IMR-90 (cell line): ENCODE results near the gene IL36G. TPM values are rescaled to one million over a fixed set of nuclear protein-coding genes. Genes with fewer than 3 reads are reported as not detected.

ENCODE experiments used
- ATAC-seq: fragments of 200-7000 bp; cut with Tn5 transposase; 2 replicates; pipeline ENCODE4 v1.9.1; 2020; ENCODE audit warnings: low read depth, mild to moderate bottlenecking, moderate library complexity
- BruUV-seq: library from RNA; stranded (reverse); fragments of 400-500 nt; replicated peaks from 2 replicates; lab custom pipeline; 2021; lab: Mats Ljungman, UMichigan
- CTCF ChIA-PET: fragments of 300-600 bp; formaldehyde crosslinking; extraction: SDS; loops from one replicate; lab custom pipeline; 2021; ENCODE audit warnings: antibody characterized with exemption; lab: Yijun Ruan, JAX
- POLR2A ChIA-PET: fragments of 300-600 bp; sonication (Branson Sonifier 250); formaldehyde crosslinking; loops from one replicate; lab custom pipeline; 2022; ENCODE audit warnings: antibody characterized with exemption; ENCODE audit not compliant: unreplicated experiment; lab: Charles Lee
- DNase-seq: peaks from one replicate; pipeline ENCODE4 v3.0.0; 2013
- H2AFZ ChIP-seq: replicated peaks from 2 replicates; pipeline ENCODE3; 2013; ENCODE audit warnings: low read length, mild to moderate bottlenecking; ENCODE audit not compliant: poor library complexity
- H2AK5ac ChIP-seq: 2 replicates; pipeline ENCODE4 v1.6.1; 2013; ENCODE audit warnings: low read depth, low read length, inconsistent platforms
- H2AK9ac ChIP-seq: replicated peaks from 2 replicates; pipeline ENCODE3; 2013; ENCODE audit warnings: mild to moderate bottlenecking, low read depth, low read length, moderate library complexity; ENCODE audit not compliant: poor library complexity
- H2BK120ac ChIP-seq: 2 replicates; pipeline ENCODE4 v1.6.1; 2013; ENCODE audit warnings: low read depth, low read length, inconsistent platforms
- H2BK15ac ChIP-seq: 3 replicates; pipeline ENCODE4 v1.6.1; 2013; ENCODE audit warnings: low read depth, low read length, inconsistent platforms
- H2BK20ac ChIP-seq: 2 replicates; pipeline ENCODE4 v1.6.1; 2013; ENCODE audit warnings: low read depth, mild to moderate bottlenecking, inconsistent platforms, low read length, moderate library complexity
- H2BK5ac ChIP-seq: 2 replicates; pipeline ENCODE4 v1.6.1; 2013; ENCODE audit warnings: mild to moderate bottlenecking, low read depth, low read length, inconsistent platforms; ENCODE audit not compliant: poor library complexity, severe bottlenecking
- H3K14ac ChIP-seq: replicated peaks from 2 replicates; pipeline ENCODE4 v1.6.1; 2013; ENCODE audit warnings: low read depth, low read length, inconsistent platforms
- H3K18ac ChIP-seq: 2 replicates; pipeline ENCODE4 v1.6.1; 2013; ENCODE audit warnings: low read depth, low read length, control low read depth
- H3K23ac ChIP-seq: 2 replicates; pipeline ENCODE4 v1.6.1; 2013; ENCODE audit warnings: low read depth, low read length, inconsistent platforms
- H3K27ac ChIP-seq: 2 replicates; pipeline ENCODE4 v1.5.1; 2013; ENCODE audit warnings: mild to moderate bottlenecking, control low read depth, low read length; ENCODE audit not compliant: insufficient read depth
- H3K27me3 ChIP-seq: 2 replicates; pipeline ENCODE4 v1.6.1; 2013; ENCODE audit warnings: low read length; ENCODE audit not compliant: control insufficient read depth, insufficient read depth
- H3K36me3 ChIP-seq: 2 replicates; pipeline ENCODE4 v1.6.1; 2013; ENCODE audit warnings: low read length, mixed read lengths; ENCODE audit not compliant: control insufficient read depth, insufficient read depth
- H3K4ac ChIP-seq: 2 replicates; pipeline ENCODE4 v1.6.1; 2013; ENCODE audit warnings: low read depth, low read length, inconsistent platforms
- H3K4me1 ChIP-seq: 2 replicates; pipeline ENCODE4 v1.6.1; 2013; ENCODE audit warnings: low read length, mixed read lengths; ENCODE audit not compliant: control insufficient read depth, insufficient read depth
- H3K4me2 ChIP-seq: 2 replicates; pipeline ENCODE4 v1.6.1; 2013; ENCODE audit warnings: low read depth, mild to moderate bottlenecking, control low read depth, low read length, moderate library complexity
- H3K4me3 ChIP-seq: 2 replicates; pipeline ENCODE4 v1.5.1; 2013; ENCODE audit warnings: low read depth, mild to moderate bottlenecking, control low read depth, low read length, moderate library complexity; ENCODE audit not compliant: insufficient read depth
- H3K56ac ChIP-seq: 2 replicates; pipeline ENCODE4 v1.6.1; 2013; ENCODE audit warnings: low read length, inconsistent platforms; ENCODE audit not compliant: insufficient read depth; ENCODE audit errors: extremely low read depth
- H3K79me1 ChIP-seq, 2 experiments: 2 replicates each; pipeline ENCODE4 v1.6.1; 2013; ENCODE audit warnings: low read length in 2 of 2, inconsistent platforms in 1 of 2, low read depth in 1 of 2
- H3K9ac ChIP-seq: 2 replicates; pipeline ENCODE4 v1.6.1; 2013; ENCODE audit warnings: low read depth, low read length, control low read depth
- H3K9me1 ChIP-seq: 2 replicates; pipeline ENCODE4 v1.6.1; 2013; ENCODE audit warnings: low read length, inconsistent platforms; ENCODE audit not compliant: insufficient read depth
- H3K9me3 ChIP-seq: 2 replicates; pipeline ENCODE4 v1.6.1; 2013; ENCODE audit warnings: low read length; ENCODE audit not compliant: control insufficient read depth, insufficient read depth
- H4K20me1 ChIP-seq: 2 replicates; pipeline ENCODE4 v1.6.1; 2013; ENCODE audit warnings: low read length, inconsistent platforms; ENCODE audit not compliant: insufficient read depth
- H4K5ac ChIP-seq: 2 replicates; pipeline ENCODE4 v1.6.1; 2013; ENCODE audit warnings: mild to moderate bottlenecking, low read depth, low read length, control low read depth
- H4K8ac ChIP-seq, 2 experiments: 2 replicates each; pipeline ENCODE4 v1.6.1; 2013; ENCODE audit warnings: low read depth in 2 of 2, low read length in 2 of 2, control low read depth in 1 of 2, inconsistent platforms in 1 of 2
- H4K91ac ChIP-seq: 2 replicates; pipeline ENCODE4 v1.6.1; 2013; ENCODE audit warnings: low read depth, low read length, inconsistent platforms; ENCODE audit not compliant: insufficient read depth
- BHLHE40 ChIP-seq: fragments of 150-350 bp; IDR thresholded peaks from 2 replicates; pipeline ENCODE4 v1.6.1; 2016; ENCODE audit warnings: mild to moderate bottlenecking, low read depth, low read length
- CHD1 ChIP-seq: IDR thresholded peaks from 2 replicates; pipeline ENCODE4 v1.6.1; 2012; ENCODE audit warnings: low read depth, low read length, improper control_type of control experiment
- FOS ChIP-seq: fragments of 150-350 bp; IDR thresholded peaks from 2 replicates; pipeline ENCODE4 v1.6.1; 2016; ENCODE audit warnings: low read depth, low read length
- MAFK ChIP-seq: IDR thresholded peaks from 2 replicates; pipeline ENCODE4 v1.6.1; 2012; ENCODE audit warnings: low read depth, low read length, improper control_type of control experiment
- MAZ ChIP-seq: IDR thresholded peaks from 2 replicates; pipeline ENCODE4 v1.6.1; 2012; ENCODE audit warnings: low read depth, mild to moderate bottlenecking, low read length, improper control_type of control experiment, moderate library complexity, borderline replicate concordance
- POLR2A ChIP-seq: IDR thresholded peaks from 2 replicates; pipeline ENCODE4 v1.6.1; 2012; ENCODE audit warnings: mild to moderate bottlenecking, low read depth, low read length
- RAD21 ChIP-seq: IDR thresholded peaks from 2 replicates; pipeline ENCODE4 v1.6.1; 2012; ENCODE audit warnings: low read length, improper control_type of control experiment
- RFX5 ChIP-seq: IDR thresholded peaks from 2 replicates; pipeline ENCODE4 v1.8.0; 2012; ENCODE audit warnings: low read depth, mild to moderate bottlenecking, low read length, moderate library complexity
- SMC3 ChIP-seq: fragments of 150-350 bp; IDR thresholded peaks from 2 replicates; pipeline ENCODE4 v1.6.1; 2016; ENCODE audit warnings: low read depth, mild to moderate bottlenecking, antibody characterized with exemption, low read length, moderate library complexity
- USF2 ChIP-seq: fragments of 150-350 bp; IDR thresholded peaks from 2 replicates; pipeline ENCODE4 v1.6.1; 2017; ENCODE audit warnings: mild to moderate bottlenecking, antibody characterized with exemption, low read length, low read depth
- WGBS, 2 experiments: methylation state at CpG; one replicate each; pipeline versions ENCODE4 v1.1.5 to v1.1.7; 2013; ENCODE audit warnings: missing lambda C conversion rate in 2 of 2; ENCODE audit not compliant: insufficient read length in 1 of 2; ENCODE audit errors: extremely low coverage in 2 of 2; 5-methylcytosine and 5-hydroxymethylcytosine counted together
- dilution Hi-C: fragments of 300-500 bp; cut with HindIII; formaldehyde crosslinking; loops from one replicate; pipeline ENCODE4 v1.14.3; 2018; ENCODE audit warnings: low sequenced_read_pairs; ENCODE audit not compliant: unreplicated experiment
- in situ Hi-C: fragments of 300-500 bp; cut with MboI; formaldehyde crosslinking; loops from 3 replicates; pipeline ENCODE4 v1.14.3; 2019; ENCODE audit warnings: low sequenced_read_pairs, inconsistent platforms, mixed read lengths
- intact Hi-C: fragments of 100-400 bp; cut with micrococcal nuclease; formaldehyde crosslinking; loops from 2 replicates; pipeline ENCODE4 v1.10.0; 2022
- polyA plus RNA-seq, 3 experiments: library from polyadenylated mRNA; depleted of rRNA; stranded (reverse); fragments of >200 nt; gene quantifications; 2 replicates each; pipeline ENCODE4 v1.2.3, GENCODE V29; 2012; ENCODE audit warnings: low replicate concordance in 1 of 3
- total RNA-seq: library from RNA; depleted of rRNA; stranded (reverse); fragments of >200 nt; gene quantifications from 2 replicates; pipeline ENCODE4 v1.2.3, GENCODE V29; 2012

IL36G gene
- total and polyA plus RNA-seq, 2 of the 4 experiments (the other 2 are of a cell fraction), result not detected

GRCh38 chr2:113018509-113018908, 40.7 kb downstream of the IL36G start:
- no peak overlapping the region for H3K27ac ChIP-seq
- H2AFZ ChIP-seq, result no peak overlapping the region
- H3K4me3 ChIP-seq, result no peak overlapping the region
- H3K18ac ChIP-seq, result no peak overlapping the region
- no peak for DNase-seq
- no peaks in the 10 kb centered on the region for H3K36me3 ChIP-seq
- no peaks in the 10 kb centered on the region for H4K20me1 ChIP-seq
- no peak overlapping the region for H4K8ac ChIP-seq
- no peak overlapping the region for H2BK5ac ChIP-seq
- no peak overlapping the region for H3K14ac ChIP-seq
- H3K9ac ChIP-seq, result no peak overlapping the region
- H3K4me2 ChIP-seq, result no peak overlapping the region
- H3K27me3 ChIP-seq, result peaks cover 6% of the 10 kb centered on the region
- intact Hi-C loops, result no loop called here
- no TSS peak for BruUV-seq
- in situ Hi-C loops, result no loop called here
- no peak overlapping the region for H2BK120ac ChIP-seq
- no peak overlapping the region for H2AK5ac ChIP-seq
- no peaks in the 10 kb centered on the region for H3K79me1 ChIP-seq
- H2BK20ac ChIP-seq, result no peak overlapping the region
- no peaks in the 10 kb centered on the region for H3K4me1 ChIP-seq
- H3K4ac ChIP-seq, result no peak overlapping the region
- H2BK15ac ChIP-seq, result no peak overlapping the region
- no peak overlapping the region for H4K91ac ChIP-seq
- H3K23ac ChIP-seq, result no peak overlapping the region
- H3K9me1 ChIP-seq, result no peaks in the 10 kb centered on the region
- WGBS, 2 experiments, result 57% methylated on average over 3 of the region's 3 CpGs; no CpG with 5 or more reads in 1 of the 2 experiments
- dilution Hi-C loops, result no loop called here
- CTCF ChIA-PET, result no interaction called here
- POLR2A ChIA-PET, result no interaction called here
- no peak for ATAC-seq
- H3K9me3 ChIP-seq, result no peaks in the 10 kb centered on the region
- no peak for TF ChIP-seq SMC3
- no peak for TF ChIP-seq MAZ
- TF ChIP-seq RFX5, result no peak
- TF ChIP-seq MAFK, result no peak
- TF ChIP-seq POLR2A, result no peak
- no peak for TF ChIP-seq FOS
- TF ChIP-seq RAD21, result no peak
- TF ChIP-seq USF2, result no peak
- TF ChIP-seq BHLHE40, result no peak
- no peak for TF ChIP-seq CHD1
- no peak overlapping the region for H2AK9ac ChIP-seq
- no peak overlapping the region for H4K5ac ChIP-seq
- no peak overlapping the region for H3K56ac ChIP-seq
